B cell (primary cell): ENCODE results near the gene TRIP4. TPM values are rescaled to one million over a fixed set of nuclear protein-coding genes. Genes with fewer than 3 reads are reported as not detected.

Experiments used
- ATAC-seq: fragments of 200-7000 bp; cut with Tn5 transposase; one replicate; pipeline ENCODE4 v1.10.0; 2021; ENCODE audit warnings: low read depth, mild to moderate bottlenecking, moderate number of reproducible peaks, moderate library complexity
- CTCF ChIA-PET: fragments of 350-600 bp; sonication (Branson Sonifier 250); formaldehyde crosslinking; loops from one replicate; lab custom pipeline; 2021; ENCODE audit warnings: antibody characterized with exemption, inconsistent platforms; lab: Charles Lee
- POLR2A ChIA-PET: fragments of 350-600 bp; sonication (Branson Sonifier 250); formaldehyde crosslinking; loops from one replicate; lab custom pipeline; 2021; ENCODE audit warnings: antibody characterized with exemption; lab: Charles Lee
- DNase-seq: peaks from one replicate; pipeline ENCODE4 v3.0.0; 2013
- H2AFZ ChIP-seq: 2 replicates; pipeline ENCODE4 v1.6.1; 2012; ENCODE audit warnings: mild to moderate bottlenecking, low read depth, low read length; ENCODE audit not compliant: insufficient read depth, poor library complexity, severe bottlenecking
- H3K27ac ChIP-seq, 2 donors: 1 replicate in 1 of 2; 2 replicates in 1 of 2; pipeline ENCODE4 v1.5.1; 2012 to 2013; ENCODE audit warnings: low read length in 2 of 2, mild to moderate bottlenecking in 2 of 2, moderate library complexity in 1 of 2
- H3K27me3 ChIP-seq, 4 experiments: fragments of 200-600 bp in 1 of 4; sonication (generic) in 1 of 4; replicated peaks in 1 of 4; 1 replicate in 2 of 4; 2 replicates in 2 of 4; pipeline versions ENCODE4 v1.6.1 to v1.7.0; 2013 to 2016; ENCODE audit warnings: low read length in 3 of 4, mild to moderate bottlenecking in 2 of 4, mixed read lengths in 1 of 4, moderate library complexity in 1 of 4; ENCODE audit not compliant: insufficient read depth in 4 of 4, control insufficient read depth in 3 of 4; ENCODE audit errors: control extremely low read depth in 1 of 4
- H3K36me3 ChIP-seq, 2 experiments: replicated peaks in 1 of 2; 1 replicate in 1 of 2; 2 replicates in 1 of 2; pipeline versions ENCODE4 v1.6.1 to v1.7.1; 2013; ENCODE audit warnings: low read length in 1 of 2; ENCODE audit not compliant: insufficient read depth in 2 of 2, control insufficient read depth in 1 of 2; ENCODE audit errors: control extremely low read depth in 1 of 2, extremely low read depth in 1 of 2
- H3K4me1 ChIP-seq, 2 donors: fragments of 200-600 bp in 1 of 2; sonication (generic) in 1 of 2; 1 replicate in 1 of 2; 2 replicates in 1 of 2; pipeline versions ENCODE4 v1.5.1 to v1.6.1; 2013 to 2017; ENCODE audit warnings: low read length in 2 of 2; ENCODE audit not compliant: control insufficient read depth in 2 of 2, insufficient read depth in 2 of 2
- H3K4me2 ChIP-seq: replicated peaks from 2 replicates; pipeline ENCODE3; 2012; ENCODE audit warnings: mild to moderate bottlenecking, low read depth, low read length; ENCODE audit not compliant: poor library complexity, severe bottlenecking
- H3K4me3 ChIP-seq, 5 experiments: fragments of 200-600 bp in 1 of 5; sonication (generic) in 1 of 5; 1 replicate in 3 of 5; 2 replicates in 2 of 5; pipeline versions ENCODE4 v1.5.1 to v1.7.0; 2011 to 2016; ENCODE audit warnings: low read length in 4 of 5, mild to moderate bottlenecking in 4 of 5, low read depth in 2 of 5, control low read depth in 1 of 5, moderate library complexity in 1 of 5; ENCODE audit not compliant: insufficient read depth in 1 of 5; ENCODE audit errors: control extremely low read depth in 1 of 5, extremely low read depth in 1 of 5
- H3K79me2 ChIP-seq: fragments of 200-600 bp; sonication (generic); one replicate; pipeline ENCODE4 v1.6.0; 2016; ENCODE audit warnings: low read length; ENCODE audit not compliant: control insufficient read depth, insufficient read depth
- H3K9ac ChIP-seq: fragments of 200-600 bp; sonication (generic); 2 replicates; pipeline ENCODE4 v1.6.1; 2017; ENCODE audit warnings: mild to moderate bottlenecking, low read length, moderate library complexity
- H3K9me3 ChIP-seq, 3 donors: one replicate each; pipeline versions ENCODE4 v1.6.1 to v1.7.1; 2013; ENCODE audit warnings: low read length in 2 of 3; ENCODE audit not compliant: control insufficient read depth in 2 of 3, insufficient read depth in 1 of 3; ENCODE audit errors: control extremely low read depth in 1 of 3
- H4K20me1 ChIP-seq: 2 replicates; pipeline ENCODE4 v1.6.0; 2012; ENCODE audit warnings: mild to moderate bottlenecking, low read length; ENCODE audit not compliant: insufficient read depth, control insufficient read depth, poor library complexity, severe bottlenecking
- H3K27ac Mint-ChIP-seq: one replicate; pipeline ENCODE4 v1.8.0; 2021; ENCODE audit warnings: mixed read lengths
- H3K27me3 Mint-ChIP-seq: one replicate; pipeline ENCODE4 v1.8.0; 2021; ENCODE audit warnings: mixed read lengths
- H3K4me1 Mint-ChIP-seq: one replicate; pipeline ENCODE4 v1.8.0; 2021; ENCODE audit warnings: mixed read lengths
- H3K4me3 Mint-ChIP-seq: one replicate; pipeline ENCODE4 v1.8.0; 2021; ENCODE audit warnings: mixed read lengths
- H3K9me3 Mint-ChIP-seq: one replicate; pipeline ENCODE4 v1.8.0; 2022; ENCODE audit warnings: mixed read lengths; ENCODE audit not compliant: insufficient read depth
- CTCF ChIP-seq: fragments of 200-600 bp; IDR thresholded peaks from one replicate; pipeline ENCODE4 v1.8.0; 2022; ENCODE audit warnings: antibody characterized with exemption, mild to moderate bottlenecking
- EZH2 ChIP-seq: IDR thresholded peaks from 2 replicates; pipeline ENCODE4 v1.6.1; 2012; ENCODE audit warnings: borderline replicate concordance, low read depth, mild to moderate bottlenecking, moderate library complexity, low read length; ENCODE audit not compliant: insufficient read depth, poor library complexity, severe bottlenecking
- WGBS: methylation state at CpG from one replicate; pipeline ENCODE4 v1.1.5; 2013; ENCODE audit warnings: missing lambda C conversion rate; ENCODE audit not compliant: insufficient coverage; 5-methylcytosine and 5-hydroxymethylcytosine counted together
- intact Hi-C: fragments of 100-400 bp; cut with micrococcal nuclease; formaldehyde crosslinking; loops from one replicate; pipeline ENCODE4 v1.10.0; 2022
- polyA plus RNA-seq: library from polyadenylated mRNA; depleted of rRNA; stranded (reverse); fragments of >200 nt; gene quantifications from 2 replicates; pipeline ENCODE4 v1.2.3, GENCODE V29; 2012
- total RNA-seq, 2 donors: library from RNA; stranded (reverse); fragments of 120-200 nt in 1 of 2; gene quantifications; 1 replicate in 1 of 2; 2 replicates in 1 of 2; pipeline versions ENCODE4 v1.2.3 to v1.2.4, GENCODE V29; 2013 to 2022

Gene TRIP4
- total and polyA plus RNA-seq, 2 donors (not counting 1 experiment from before 2014, with no cell fraction given) = 13.7 to 38.2 TPM

GRCh38 chr15:64351265-64351664, 36.4 kb upstream of the TRIP4 start:
- no peak overlapping the region for H3K4me3 ChIP-seq
- H2AFZ ChIP-seq = no peak overlapping the region
- H3K4me2 ChIP-seq = no peak overlapping the region
- peaks cover 6 to 12% of the 10 kb centered on the region in 2 donors for H3K4me1 ChIP-seq
- no peaks in the 10 kb centered on the region for H3K9me3 ChIP-seq
- intact Hi-C loops = no loop called here
- Mint-ChIP-seq H3K27ac (no peak overlapping the region), H3K4me1 (peaks cover 11% of the 10 kb centered on the region), H3K9me3 (no peaks in the 10 kb centered on the region), H3K27me3 (no peaks in the 10 kb centered on the region), H3K4me3 (no peak overlapping the region)
- ATAC-seq = no peak
- H3K27me3 ChIP-seq = no peaks in the 10 kb centered on the region
- no peaks in the 10 kb centered on the region for H4K20me1 ChIP-seq
- 94% methylated on average over 4 of the region's 7 CpGs for WGBS
- H3K27ac ChIP-seq = no peak overlapping the region
- ChIA-PET POLR2A (interaction anchor here (0.6 kb wide), 1 partner anchor 125 kb away, joined by 3 read pairs; no protein-coding TSS in a partner anchor), CTCF (interaction anchor here (1.3 kb wide), 1 partner anchor 13 kb away, joined by 4 read pairs; no protein-coding TSS in a partner anchor)
- TF ChIP-seq EZH2 = no peak
- TF ChIP-seq CTCF = no peak
- peaks cover 6 to 8% of the 10 kb centered on the region in 2 experiments for H3K36me3 ChIP-seq
- no peak for DNase-seq
- no peak overlapping the region for H3K9ac ChIP-seq
- peaks cover 90% of the 10 kb centered on the region for H3K79me2 ChIP-seq

GRCh38 chr15:64354688-64355344, 32.8 kb upstream of the TRIP4 start:
- H3K9me3 ChIP-seq = no peaks in the 10 kb centered on the region
- Mint-ChIP-seq H3K27ac (peak overlapping the region; percentile 88), H3K4me1 (peaks cover 15% of the 10 kb centered on the region), H3K27me3 (no peaks in the 10 kb centered on the region), H3K4me3 (peak overlapping the region; percentile 94), H3K9me3 (no peaks in the 10 kb centered on the region)
- no CpG with 5 or more reads among the region's 5 CpGs for WGBS
- H3K4me2 ChIP-seq = peak overlapping the region; percentile 91
- TF ChIP-seq EZH2 = no peak
- no peak for TF ChIP-seq CTCF
- H3K9ac ChIP-seq = peak overlapping the region; percentile 89
- peaks cover 9 to 16% of the 10 kb centered on the region in 2 donors for H3K4me1 ChIP-seq
- no peaks in the 10 kb centered on the region for H4K20me1 ChIP-seq
- peak overlapping the region in 1 of 2 donors; percentile 78 for H3K27ac ChIP-seq
- peak overlapping the region; percentile 74 to 92 (median 85) for H3K4me3 ChIP-seq
- POLR2A ChIA-PET = interaction anchor here (0.6 kb wide), 1 partner anchor 92 kb away, joined by 13 read pairs; no protein-coding TSS in a partner anchor
- peaks cover 0 to 2% of the 10 kb centered on the region in 2 experiments for H3K36me3 ChIP-seq
- intact Hi-C loops = no loop called here
- ATAC-seq = no peak
- no peak for DNase-seq
- H3K79me2 ChIP-seq = peaks cover 57% of the 10 kb centered on the region
- peak overlapping the region; percentile 91 for H2AFZ ChIP-seq
- CTCF ChIA-PET = interaction anchor here (1.2 kb wide), 1 partner anchor 33 kb away, joined by 4 read pairs; the partner anchor contains the start of gene TRIP4
- H3K27me3 ChIP-seq = no peaks in the 10 kb centered on the region
